H1 (cell line): ENCODE measurements around the gene ZNF200. TPM values are rescaled to one million over a fixed set of nuclear protein-coding genes. Genes with fewer than 3 reads are reported as not detected.

Experiments used
- NANOG ChIP-seq: IDR thresholded peaks from 2 replicates; pipeline ENCODE4 v1.6.1; 2011; ENCODE audit warnings: low read length, low read depth, mild to moderate bottlenecking, inconsistent platforms; ENCODE audit not compliant: insufficient read depth, poor library complexity, severe bottlenecking
- PHF8 ChIP-seq: fragments of 200-600 bp; sonication (generic); conservative IDR thresholded peaks from 2 replicates; pipeline ENCODE4 v1.7.1; 2012; ENCODE audit warnings: low read depth, mild to moderate bottlenecking, inconsistent platforms, low read length, moderate library complexity
- polyA plus RNA-seq, 7 experiments: library from polyadenylated mRNA; depleted of rRNA in 3 of 7; stranded (reverse) in 5 of 7; unstranded in 2 of 7; fragments of >200 nt in 5 of 7; fragments of 200-250 nt in 2 of 7; gene quantifications; 1 replicate in 5 of 7; 2 replicates in 1 of 7; 4 replicates in 1 of 7; pipeline versions ENCODE4 v1.2.1 to v1.2.3, GENCODE V29; 2011 to 2013; ENCODE audit warnings: missing spikeins in 2 of 7, mixed read lengths in 2 of 7
- total RNA-seq: library from RNA; stranded (reverse); fragmentation: NEBNext Ultra II Directional; extraction: Animal tissue kit (Norgen Biotek cat#: 25700); gene quantifications from 2 replicates; pipeline ENCODE4 v1.2.1, GENCODE V29; 2021

The ZNF200 gene
- total and polyA plus RNA-seq, 2 of the 8 experiments (the other 6 are each of a cell fraction or from before 2014, with no cell fraction given), result 2.7 to 9.9 TPM

- no peak for TF ChIP-seq PHF8
- no peak for TF ChIP-seq NANOG
Measured at GRCh38 chr16:3256866-3257465, 22.0 kb upstream of the ZNF200 start (continued).
